GM12874 (cell line): ENCODE results near the gene KIF7.

Source experiments
- CTCF ChIP-seq: IDR thresholded peaks from 2 replicates; pipeline ENCODE4 v1.5.1; 2011; ENCODE audit warnings: low read depth, mild to moderate bottlenecking, control low read depth, low read length, moderate library complexity; ENCODE audit not compliant: insufficient read depth

The KIF7 gene

GRCh38 chr15:89667706-89667960, 12.4 kb upstream of the KIF7 start:
- no peak for TF ChIP-seq CTCF

- no peak for TF ChIP-seq CTCF
These were observed 11.8 kb upstream of the KIF7 start for GRCh38 chr15:89666858-89667705.

GRCh38 chr15:89666184-89666857, 11.1 kb upstream of the KIF7 start:
- no peak for TF ChIP-seq CTCF

- no peak for TF ChIP-seq CTCF
These were observed 10.3 kb upstream of the KIF7 start for GRCh38 chr15:89665449-89666181.

DNA sequence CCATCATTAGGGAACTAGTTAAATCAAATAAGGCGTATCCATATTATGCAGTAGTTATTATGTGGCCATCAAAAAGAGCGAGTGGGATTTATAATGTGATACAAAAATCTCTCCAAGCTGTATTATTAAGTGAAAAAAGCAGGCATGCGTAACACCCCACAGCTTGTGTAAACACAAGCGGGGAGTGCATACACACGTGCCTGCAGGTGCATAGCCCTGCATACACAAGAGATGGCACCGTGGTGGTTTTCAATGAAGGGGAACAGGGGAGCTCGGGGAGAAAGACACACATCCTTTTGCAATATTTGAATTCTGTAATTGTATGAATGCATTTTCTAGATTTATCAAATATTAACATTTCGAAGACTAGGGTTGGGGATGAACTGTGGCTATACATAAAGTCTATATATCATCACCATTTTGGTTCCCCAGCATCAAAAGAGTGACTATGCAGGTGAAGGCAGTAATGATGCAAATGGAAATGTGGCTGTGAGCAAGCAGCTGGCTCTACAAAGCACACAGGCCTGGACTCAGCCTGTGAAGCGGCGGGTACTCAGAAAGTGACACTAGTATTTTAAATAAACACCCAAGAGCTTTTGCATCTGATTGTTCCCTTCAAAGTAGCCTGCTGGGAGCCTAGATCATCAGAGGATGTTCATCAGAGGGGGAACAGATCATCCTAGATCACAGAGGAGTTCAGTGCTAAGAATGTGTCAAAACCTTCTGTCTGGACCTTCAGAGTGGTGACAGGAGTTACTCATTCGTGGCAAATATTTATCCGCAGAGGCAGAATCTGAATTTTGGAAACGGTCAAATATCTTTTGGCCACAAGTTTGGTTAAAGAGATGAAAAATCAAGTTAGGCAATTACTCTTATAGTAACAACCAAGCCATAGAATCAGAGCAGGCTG, 9.4 kb upstream of the KIF7 start:
- TF ChIP-seq CTCF = no peak

DNA sequence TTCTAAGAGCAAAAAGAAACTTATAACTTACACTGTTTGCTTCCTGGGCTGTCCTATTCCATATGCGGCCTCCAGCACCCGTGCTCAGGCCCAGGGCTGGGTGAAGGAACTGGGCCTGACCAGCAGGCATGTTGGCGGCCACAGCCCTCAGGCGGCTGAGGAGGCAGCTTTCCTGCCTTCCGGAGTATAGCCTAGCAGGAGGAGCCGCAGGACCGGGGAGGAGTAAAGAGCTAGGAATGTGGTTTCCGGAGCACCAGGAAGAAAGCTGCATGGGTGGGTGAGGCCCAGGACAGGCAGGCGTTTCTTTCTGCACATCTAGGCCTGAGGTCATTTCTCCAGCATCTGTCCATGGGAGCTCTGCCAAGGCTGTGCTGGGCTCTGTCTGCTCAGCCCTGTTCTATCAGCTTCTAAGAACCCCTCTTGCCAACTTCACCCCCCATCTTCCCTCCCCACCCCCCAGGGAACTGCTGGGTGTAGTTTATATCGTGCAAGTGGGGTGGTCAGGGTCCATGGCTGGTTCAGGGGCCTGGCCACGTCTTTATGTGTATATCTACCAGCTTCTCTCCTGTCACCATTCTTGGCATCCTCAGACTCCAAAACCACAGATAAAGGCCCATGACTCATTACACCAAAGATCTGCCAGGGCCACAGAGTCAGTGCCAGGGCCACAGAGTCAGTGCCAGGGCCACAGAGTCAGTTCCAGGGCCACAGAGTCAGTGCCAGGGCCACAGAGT, 7.8 kb upstream of the KIF7 start:
- TF ChIP-seq CTCF = no peak
